Nephron (organoid): ENCODE data around the gene KYNU.
A peak's percentile ranks its signal among the peaks of the same experiment; 100 is the strongest.

Source experiments
- H3K27ac Mint-ChIP-seq, 3 experiments: 2 replicates each; pipeline ENCODE4 v1.8.0; 2020; ENCODE audit warnings: mixed read lengths in 3 of 3, mild to moderate bottlenecking in 2 of 3, moderate library complexity in 1 of 3
- H3K27me3 Mint-ChIP-seq: 2 replicates; pipeline ENCODE4 v1.8.0; 2021; ENCODE audit warnings: low read depth, mild to moderate bottlenecking, moderate library complexity, mixed read lengths
- H3K36me3 Mint-ChIP-seq: 2 replicates; pipeline ENCODE4 v1.8.0; 2020; ENCODE audit warnings: low read depth, mixed read lengths
- H3K4me1 Mint-ChIP-seq: 2 replicates; pipeline ENCODE4 v1.8.0; 2020; ENCODE audit warnings: mixed read lengths
- H3K4me3 Mint-ChIP-seq, 3 experiments: 2 replicates each; pipeline ENCODE4 v1.8.0; 2020; ENCODE audit warnings: mild to moderate bottlenecking in 3 of 3, mixed read lengths in 3 of 3, moderate library complexity in 2 of 3
- H3K9me3 Mint-ChIP-seq: 2 replicates; pipeline ENCODE4 v1.8.0; 2020; ENCODE audit warnings: mixed read lengths
- CTCF ChIP-seq, 3 experiments: fragments of 200-600 bp; sonication (generic); IDR thresholded peaks; one replicate each; pipeline ENCODE4 v1.5.0; 2021; ENCODE audit warnings: antibody characterized with exemption in 3 of 3; ENCODE audit not compliant: unreplicated experiment in 3 of 3

The KYNU gene

GRCh38 chr2:142877216-142877838, at the start of gene KYNU:
TSS of gene KYNU (plus strand) at chr2:142877664. CDS start at chr2:142885368, 7,704 bp downstream.
- H3K27me3 Mint-ChIP-seq = no peaks in the 10 kb centered on the region
- peak within 1 kb of the TSS in 1 of 3 experiments; percentile 87 for H3K27ac Mint-ChIP-seq
- no peaks in the 10 kb centered on the region for H3K4me1 Mint-ChIP-seq
- H3K4me3 Mint-ChIP-seq = peak within 1 kb of the TSS in 1 of 3 experiments; percentile 51
- no peaks in the 10 kb centered on the region for H3K9me3 Mint-ChIP-seq
- no peak for TF ChIP-seq CTCF (IDR thresholded peaks at IDR 0.05; ENCODE audit: unreplicated experiment in 3 of 3)
- H3K36me3 Mint-ChIP-seq = no peaks in the 10 kb centered on the region

- Mint-ChIP-seq H3K36me3 (no peaks in the 10 kb centered on the region), H3K27ac (no peak overlapping the region), H3K9me3 (peaks cover 3% of the 10 kb centered on the region), H3K27me3 (no peaks in the 10 kb centered on the region), H3K4me3 (no peak overlapping the region), H3K4me1 (no peaks in the 10 kb centered on the region)
- no peak for TF ChIP-seq CTCF (IDR thresholded peaks at IDR 0.05; ENCODE audit: unreplicated experiment in 3 of 3)
Measured at GRCh38 chr2:142834021-142834420, 43.4 kb upstream of the KYNU start.

- Mint-ChIP-seq H3K4me3 (no peak overlapping the region), H3K27ac (no peak overlapping the region), H3K4me1 (no peaks in the 10 kb centered on the region), H3K36me3 (no peaks in the 10 kb centered on the region), H3K27me3 (no peaks in the 10 kb centered on the region), H3K9me3 (no peaks in the 10 kb centered on the region)
- TF ChIP-seq CTCF (IDR thresholded peaks at IDR 0.05; ENCODE audit: unreplicated experiment in 3 of 3) = no peak
Measured at GRCh38 chr2:142840436-142840835, 37.0 kb upstream of the KYNU start.

- Mint-ChIP-seq H3K9me3 (no peaks in the 10 kb centered on the region), H3K4me3 (no peak overlapping the region), H3K27me3 (no peaks in the 10 kb centered on the region), H3K36me3 (no peaks in the 10 kb centered on the region), H3K27ac (no peak overlapping the region), H3K4me1 (no peaks in the 10 kb centered on the region)
- TF ChIP-seq CTCF (IDR thresholded peaks at IDR 0.05; ENCODE audit: unreplicated experiment in 3 of 3) = no peak
Measured at GRCh38 chr2:142841788-142842187, 35.7 kb upstream of the KYNU start.

- Mint-ChIP-seq H3K36me3 (no peaks in the 10 kb centered on the region), H3K4me1 (no peaks in the 10 kb centered on the region), H3K27ac (no peak overlapping the region), H3K4me3 (no peak overlapping the region), H3K27me3 (no peaks in the 10 kb centered on the region), H3K9me3 (no peaks in the 10 kb centered on the region)
- no peak for TF ChIP-seq CTCF (IDR thresholded peaks at IDR 0.05; ENCODE audit: unreplicated experiment in 3 of 3)
Measured at GRCh38 chr2:142842369-142842768, 35.1 kb upstream of the KYNU start.

GRCh38 chr2:142843731-142844130, 33.7 kb upstream of the KYNU start:
- H3K4me3 Mint-ChIP-seq = no peak overlapping the region
- H3K4me1 Mint-ChIP-seq = no peaks in the 10 kb centered on the region
- no peak for TF ChIP-seq CTCF (IDR thresholded peaks at IDR 0.05; ENCODE audit: unreplicated experiment in 3 of 3)
- no peaks in the 10 kb centered on the region for H3K27me3 Mint-ChIP-seq
- H3K27ac Mint-ChIP-seq = peak overlapping the region in 1 of 3 experiments; percentile 3
- H3K9me3 Mint-ChIP-seq = no peaks in the 10 kb centered on the region
- H3K36me3 Mint-ChIP-seq = no peaks in the 10 kb centered on the region
